GM12891 (cell line): ENCODE results near the gene CACNA1H.
"Not testable (repeated sequence)": the region's sequence is repeated elsewhere in the genome, so short reads cannot be mapped to it uniquely, and the experiment has no call there.

ENCODE experiments used
- DNase-seq: peaks from one replicate; pipeline ENCODE4 v3.0.0; 2011; ENCODE audit warnings: low spot score; ENCODE audit not compliant: insufficient read length
- FAIRE-seq: peaks from 2 replicates; lab custom pipeline; 2011; peaks lifted over from hg19 to GRCh38; lab: Jason Lieb, UNC
- PAX5 ChIP-seq: IDR thresholded peaks from 2 replicates; pipeline ENCODE4 v1.6.1; 2011; ENCODE audit warnings: low read length, moderate library complexity, mild to moderate bottlenecking; ENCODE audit not compliant: insufficient read depth, severe bottlenecking
- POLR2A ChIP-seq: IDR thresholded peaks from 2 replicates; pipeline ENCODE4 v1.6.1; 2011; ENCODE audit warnings: low read depth, low read length, control low read depth
- POLR2AphosphoS5 ChIP-seq: IDR thresholded peaks from 2 replicates; pipeline ENCODE4 v1.6.1; 2011; ENCODE audit warnings: low read depth, low read length, control low read depth
- POU2F2 ChIP-seq: IDR thresholded peaks from 2 replicates; pipeline ENCODE4 v1.6.1; 2011; ENCODE audit warnings: low read depth, mild to moderate bottlenecking, control low read depth, low read length, moderate library complexity
- SPI1 ChIP-seq: IDR thresholded peaks from 2 replicates; pipeline ENCODE4 v1.6.1; 2011; ENCODE audit warnings: low read depth, low read length, control low read depth
- TAF1 ChIP-seq: IDR thresholded peaks from 2 replicates; pipeline ENCODE4 v1.6.1; 2011; ENCODE audit warnings: low read depth, low read length, control low read depth

CACNA1H gene

DNA sequence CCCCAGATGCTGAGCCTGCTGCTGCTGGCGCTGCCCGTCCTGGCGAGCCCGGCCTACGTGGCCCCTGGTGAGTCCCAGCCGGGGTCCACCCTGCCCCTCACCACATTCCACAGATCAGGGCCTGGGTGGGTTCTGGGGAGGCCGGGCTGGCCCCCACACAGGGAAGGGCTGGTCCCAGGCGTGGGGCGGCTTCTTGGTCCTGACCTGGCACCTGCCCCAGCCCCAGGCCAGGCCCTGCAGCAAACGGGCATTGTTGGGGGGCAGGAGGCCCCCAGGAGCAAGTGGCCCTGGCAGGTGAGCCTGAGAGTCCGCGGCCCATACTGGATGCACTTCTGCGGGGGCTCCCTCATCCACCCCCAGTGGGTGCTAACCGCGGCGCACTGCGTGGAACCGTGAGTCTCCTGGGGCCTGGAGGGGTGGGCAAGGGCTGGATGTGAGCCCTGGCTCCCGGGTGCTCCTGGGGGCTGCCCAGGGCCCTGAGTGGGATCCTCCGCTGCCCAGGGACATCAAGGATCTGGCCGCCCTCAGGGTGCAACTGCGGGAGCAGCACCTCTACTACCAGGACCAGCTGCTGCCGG, 103.5 kb downstream of the CACNA1H start:
- DNase-seq, FAIRE-seq: not testable (repeated sequence)

- TF ChIP-seq POU2F2 (no peak), SPI1 (no peak), POLR2AphosphoS5 (no peak), TAF1 (no peak), PAX5 (no peak), POLR2A (no peak)
- no peak for FAIRE-seq
These were observed 104.0 kb downstream of the CACNA1H start for GRCh38 chr16:1256874-1257322.

GRCh38 chr16:1257561-1258224, 104.8 kb downstream of the CACNA1H start:
- DNase-seq = no peak
- FAIRE-seq = no peak
- TF ChIP-seq TAF1 (no peak), POU2F2 (no peak), PAX5 (no peak), POLR2A (no peak), SPI1 (no peak), POLR2AphosphoS5 (no peak)

More at GRCh38 chr16:1256874-1257322, 104.0 kb downstream of the CACNA1H start:
- no peak for DNase-seq

- no peak for FAIRE-seq
- no peak for DNase-seq
- TF ChIP-seq TAF1 = no peak
- TF ChIP-seq SPI1 = no peak
- no peak for TF ChIP-seq POLR2AphosphoS5
- TF ChIP-seq POLR2A = no peak
- TF ChIP-seq POU2F2 = no peak
- no peak for TF ChIP-seq PAX5
These were observed 105.3 kb downstream of the CACNA1H start for GRCh38 chr16:1258225-1258600.

GRCh38 chr16:1258906-1259759, 106.2 kb downstream of the CACNA1H start:
- DNase-seq (no peak), FAIRE-seq (no peak)
- TF ChIP-seq POLR2AphosphoS5 = no peak
- no peak for TF ChIP-seq POU2F2
- no peak for TF ChIP-seq SPI1
- no peak for TF ChIP-seq PAX5
- no peak for TF ChIP-seq TAF1
- TF ChIP-seq POLR2A = no peak

GRCh38 chr16:1259760-1260068, 106.8 kb downstream of the CACNA1H start:
- TF ChIP-seq SPI1 = no peak
- TF ChIP-seq PAX5 = no peak
- no peak for TF ChIP-seq TAF1
- no peak for TF ChIP-seq POLR2A
- TF ChIP-seq POU2F2 = no peak
- TF ChIP-seq POLR2AphosphoS5 = no peak
- DNase-seq (no peak), FAIRE-seq (no peak)

GRCh38 chr16:1260101-1260680, 107.3 kb downstream of the CACNA1H start:
- FAIRE-seq (no peak), DNase-seq (no peak)
- TF ChIP-seq TAF1 (no peak), POLR2AphosphoS5 (no peak), SPI1 (no peak), PAX5 (no peak), POLR2A (no peak), POU2F2 (no peak)

- TF ChIP-seq POLR2AphosphoS5 (no peak), POU2F2 (no peak), TAF1 (no peak), PAX5 (no peak), POLR2A (no peak), SPI1 (no peak)
- DNase-seq (no peak), FAIRE-seq (no peak)
These were observed 108.4 kb downstream of the CACNA1H start for GRCh38 chr16:1261131-1261892.

GRCh38 chr16:1262210-1262845, 109.4 kb downstream of the CACNA1H start:
- FAIRE-seq = no peak
- TF ChIP-seq POLR2A (no peak), POU2F2 (no peak)
- no peak for DNase-seq
